ENCODE results near the gene ERC1. TPM values are rescaled to one million over a fixed set of nuclear protein-coding genes. Genes with fewer than 3 reads are reported as not detected.
A peak's percentile ranks its signal among the peaks of the same experiment; 100 is the strongest.

The ERC1 gene
- total and polyA plus RNA-seq, 4 donors: 7.4 to 78.2 (median 39.8) TPM

DNA sequence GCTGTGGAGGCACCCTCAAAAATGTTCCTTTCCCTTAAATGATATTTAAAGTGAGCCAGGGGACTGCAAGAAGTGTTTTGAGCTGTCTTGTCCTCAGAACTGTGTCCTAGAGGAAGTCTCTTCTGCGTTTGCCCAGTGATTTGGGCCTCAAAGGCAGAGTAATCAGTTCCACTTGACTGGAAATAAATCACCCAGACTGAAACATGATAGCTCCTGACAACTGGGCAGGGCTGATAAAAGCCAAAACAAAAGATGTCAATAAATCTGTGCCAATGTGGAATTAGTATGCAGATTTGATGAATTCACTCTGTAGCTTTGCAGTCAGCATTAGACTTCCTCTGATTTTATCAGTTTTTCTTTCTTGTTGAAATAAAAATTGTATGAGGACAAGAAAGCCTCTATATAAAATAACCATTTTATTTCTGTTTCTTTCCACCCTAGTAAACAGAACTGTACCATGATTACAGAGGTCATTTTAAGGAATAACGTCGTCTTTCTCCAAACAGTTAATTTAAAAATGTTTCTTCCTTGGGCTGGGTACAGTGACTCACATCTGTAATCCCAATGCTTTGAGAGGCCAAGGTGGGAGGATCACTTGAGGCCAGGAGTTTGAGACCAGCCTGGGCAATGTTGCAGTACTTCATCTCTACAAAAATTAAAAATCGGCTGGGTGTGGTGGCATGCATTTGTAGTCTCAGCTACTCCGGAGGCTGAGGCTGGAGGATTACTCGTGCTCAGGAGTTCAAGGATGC, 180.8 kb downstream of the ERC1 start:
- Histone ChIP-seq H3K36me3 (ENCODE audit: control insufficient read depth in 4 of 4, insufficient read depth in 4 of 4, low read length in 4 of 4) (peaks cover 0 to 3% (median 2%) of the 10 kb centered on the region in 4 donors), H3K4me1 (ENCODE audit: control insufficient read depth in 5 of 5, insufficient read depth in 5 of 5, low read length in 5 of 5) (peaks cover 0 to 6% (median 0%) of the 10 kb centered on the region in 5 donors), H3K9me3 (ENCODE audit: control insufficient read depth in 4 of 4, insufficient read depth in 3 of 4, low read length in 3 of 4) (no peaks in the 10 kb centered on the region), H3K4me3 (no peak overlapping the region), H3K27ac (ENCODE audit: low read depth in 1 of 2, low read length in 1 of 2) (no peak overlapping the region), H3K9ac (ENCODE audit: insufficient read depth in 1 of 2, low read length in 2 of 2) (no peak overlapping the region), H3K27me3 (ENCODE audit: control insufficient read depth in 3 of 3, insufficient read depth in 3 of 3, low read length in 2 of 3) (no peaks in the 10 kb centered on the region)
- DNase-seq: peak in 1 of 3 donors; percentile 30
- ATAC-seq (ENCODE audit: insufficient read depth, low FRiP score): no peak
- WGBS, 2 donors: 78 to 83% methylated on average over 6 of the region's 6 CpGs
- TF ChIP-seq, protein P1, sequence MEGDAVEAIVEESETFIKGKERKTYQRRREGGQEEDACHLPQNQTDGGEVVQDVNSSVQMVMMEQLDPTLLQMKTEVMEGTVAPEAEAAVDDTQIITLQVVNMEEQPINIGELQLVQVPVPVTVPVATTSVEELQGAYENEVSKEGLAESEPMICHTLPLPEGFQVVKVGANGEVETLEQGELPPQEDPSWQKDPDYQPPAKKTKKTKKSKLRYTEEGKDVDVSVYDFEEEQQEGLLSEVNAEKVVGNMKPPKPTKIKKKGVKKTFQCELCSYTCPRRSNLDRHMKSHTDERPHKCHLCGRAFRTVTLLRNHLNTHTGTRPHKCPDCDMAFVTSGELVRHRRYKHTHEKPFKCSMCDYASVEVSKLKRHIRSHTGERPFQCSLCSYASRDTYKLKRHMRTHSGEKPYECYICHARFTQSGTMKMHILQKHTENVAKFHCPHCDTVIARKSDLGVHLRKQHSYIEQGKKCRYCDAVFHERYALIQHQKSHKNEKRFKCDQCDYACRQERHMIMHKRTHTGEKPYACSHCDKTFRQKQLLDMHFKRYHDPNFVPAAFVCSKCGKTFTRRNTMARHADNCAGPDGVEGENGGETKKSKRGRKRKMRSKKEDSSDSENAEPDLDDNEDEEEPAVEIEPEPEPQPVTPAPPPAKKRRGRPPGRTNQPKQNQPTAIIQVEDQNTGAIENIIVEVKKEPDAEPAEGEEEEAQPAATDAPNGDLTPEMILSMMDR (IDR thresholded peaks at IDR 0.05; ENCODE audit: control extremely low read depth, extremely low read depth): no peak

DNA sequence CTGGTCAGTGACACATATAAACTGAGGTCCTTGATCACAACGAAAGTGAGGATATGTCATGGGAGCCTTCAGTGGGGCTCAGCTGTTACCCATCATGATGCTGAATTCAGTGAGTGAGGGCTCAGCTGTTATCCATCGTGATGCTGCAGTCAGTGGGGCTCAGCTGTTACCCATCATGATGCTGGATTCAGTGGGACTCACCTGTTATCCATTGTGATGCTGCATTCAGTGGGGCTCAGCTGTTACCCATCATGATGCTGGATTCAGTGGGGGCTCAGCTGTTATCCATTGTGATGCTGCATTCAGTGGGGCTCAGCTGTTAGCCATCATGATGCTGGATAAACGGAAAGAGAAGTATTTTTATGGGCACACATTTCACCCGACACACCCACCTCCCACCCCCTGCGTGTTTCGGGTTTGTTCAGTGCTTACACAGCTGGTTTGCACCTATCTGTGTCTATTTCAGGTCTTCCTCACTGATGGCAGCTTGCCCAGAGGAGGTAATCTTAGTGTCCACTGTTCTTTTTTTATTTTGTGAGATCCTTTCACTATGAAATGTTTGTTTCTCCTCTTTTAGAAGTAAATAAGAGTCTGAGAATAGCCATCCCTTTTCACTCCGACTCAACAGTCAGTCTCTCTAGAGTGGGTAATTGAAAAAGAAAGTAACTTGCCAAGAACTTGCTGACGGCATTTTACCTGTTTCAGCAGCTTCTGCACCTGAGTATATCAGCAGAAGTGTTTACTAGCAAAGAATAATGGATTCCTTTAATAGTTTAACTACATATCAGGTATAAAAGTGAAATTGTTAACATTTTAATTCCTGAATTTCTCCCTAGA, 183.0 kb downstream of the ERC1 start:
- ATAC-seq (ENCODE audit: insufficient read depth, low FRiP score): no peak
- H3K4me3 ChIP-seq: no peak overlapping the region
- no peak for DNase-seq
- no peak overlapping the region for H3K9ac ChIP-seq (ENCODE audit: insufficient read depth in 1 of 2, low read length in 2 of 2)
- H3K9me3 ChIP-seq (ENCODE audit: control insufficient read depth in 4 of 4, insufficient read depth in 3 of 4, low read length in 3 of 4): no peaks in the 10 kb centered on the region
- no peak overlapping the region for H3K27ac ChIP-seq (ENCODE audit: low read depth in 1 of 2, low read length in 1 of 2)
- TF ChIP-seq, protein P1 (IDR thresholded peaks at IDR 0.05; ENCODE audit: control extremely low read depth, extremely low read depth): no peak
- H3K36me3 ChIP-seq (ENCODE audit: control insufficient read depth in 4 of 4, insufficient read depth in 4 of 4, low read length in 4 of 4): peaks cover 0 to 3% (median 0%) of the 10 kb centered on the region in 4 donors
- H3K4me1 ChIP-seq (ENCODE audit: control insufficient read depth in 5 of 5, insufficient read depth in 5 of 5, low read length in 5 of 5): peaks cover 0 to 6% (median 0%) of the 10 kb centered on the region in 5 donors
- H3K27me3 ChIP-seq (ENCODE audit: control insufficient read depth in 3 of 3, insufficient read depth in 3 of 3, low read length in 2 of 3): no peaks in the 10 kb centered on the region
- 80 to 85% methylated on average over 8 of the region's 8 CpGs for WGBS, 2 donors

DNA sequence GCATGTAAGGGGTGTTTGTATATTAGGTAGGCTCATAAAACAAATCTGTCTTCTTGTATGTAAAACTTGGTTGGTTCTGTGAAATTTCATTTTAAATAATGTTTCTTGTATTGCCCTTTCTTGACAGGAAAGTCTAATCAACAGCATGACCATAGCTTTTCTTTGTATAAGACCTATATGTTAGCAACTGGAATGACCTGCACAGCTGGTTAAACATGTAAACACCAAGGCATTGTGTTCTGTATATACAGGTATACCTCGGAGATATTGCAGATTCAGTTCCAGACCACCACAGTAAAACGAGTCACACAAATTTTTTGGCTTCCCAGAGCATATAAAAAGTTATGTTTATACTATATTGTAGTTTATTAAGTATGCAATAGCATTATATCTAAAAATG, 183.6 kb downstream of the ERC1 start:
- TF ChIP-seq, protein P1 (IDR thresholded peaks at IDR 0.05; ENCODE audit: control extremely low read depth, extremely low read depth): no peak
- H3K9ac ChIP-seq (ENCODE audit: insufficient read depth in 1 of 2, low read length in 2 of 2): no peak overlapping the region
- DNase-seq (no peak), ATAC-seq (ENCODE audit: insufficient read depth, low FRiP score) (no peak)
- H3K27me3 ChIP-seq (ENCODE audit: control insufficient read depth in 3 of 3, insufficient read depth in 3 of 3, low read length in 2 of 3): no peaks in the 10 kb centered on the region
- H3K36me3 ChIP-seq (ENCODE audit: control insufficient read depth in 4 of 4, insufficient read depth in 4 of 4, low read length in 4 of 4): peaks cover 0 to 3% (median 0%) of the 10 kb centered on the region in 4 donors
- 77 to 93% methylated on average over 2 of the region's 2 CpGs for WGBS, 2 donors
- peaks cover 0 to 6% (median 0%) of the 10 kb centered on the region in 5 donors for H3K4me1 ChIP-seq (ENCODE audit: control insufficient read depth in 5 of 5, insufficient read depth in 5 of 5, low read length in 5 of 5)
- H3K9me3 ChIP-seq (ENCODE audit: control insufficient read depth in 4 of 4, insufficient read depth in 3 of 4, low read length in 3 of 4): no peaks in the 10 kb centered on the region
- no peak overlapping the region for H3K4me3 ChIP-seq
- no peak overlapping the region for H3K27ac ChIP-seq (ENCODE audit: low read depth in 1 of 2, low read length in 1 of 2)

All from lung (tissue), 12 donors.